Motor neuron (in vitro differentiated cells): ENCODE measurements around the gene USO1. TPM values are rescaled to one million over a fixed set of nuclear protein-coding genes. Genes with fewer than 3 reads are reported as not detected.
"Not testable (repeated sequence)": the region's sequence is repeated elsewhere in the genome, so short reads cannot be mapped to it uniquely, and the experiment has no call there.

ENCODE experiments used
- ATAC-seq, 8 experiments: fragments of 200-7000 bp; cut with Tn5 transposase; replicated peaks in 6 of 8; 2 replicates each; pipeline ENCODE4 v1.8.0; 2021; ENCODE audit warnings: mild to moderate bottlenecking in 8 of 8, moderate library complexity in 8 of 8
- H3K27ac ChIP-seq, 2 donors: fragments of 250-450 bp; sonication (Bioruptor Pico); 2 replicates each; pipeline ENCODE4 v1.9.0; 2021; ENCODE audit warnings: antibody characterized with exemption in 2 of 2, mild to moderate bottlenecking in 2 of 2, moderate library complexity in 1 of 2
- H3K4me1 ChIP-seq, 2 donors: fragments of 250-450 bp; sonication (Bioruptor Pico); replicated peaks in 1 of 2; 2 replicates each; pipeline ENCODE4 v1.6.1; 2021; ENCODE audit warnings: antibody characterized with exemption in 2 of 2, mild to moderate bottlenecking in 2 of 2, moderate library complexity in 1 of 2
- H3K4me3 ChIP-seq, 5 donors: fragments of 250-450 bp; sonication (Bioruptor Pico); 2 replicates each; pipeline ENCODE4 v1.9.0; 2021; ENCODE audit warnings: antibody characterized with exemption in 5 of 5, mild to moderate bottlenecking in 5 of 5, moderate library complexity in 4 of 5
- WGBS, 10 experiments: fragments of 450-650 bp; shearing (Covaris generic); methylation state at CpG; one replicate each; pipeline ENCODE4 v1.0.0; 2022; 5-methylcytosine and 5-hydroxymethylcytosine counted together
- in situ Hi-C, 9 experiments: fragments of 400-800 bp; cut with MboI; loops; one replicate each; pipeline ENCODE4 v1.15.0; 2021; ENCODE audit warnings: low sequenced_read_pairs in 9 of 9, low pct_unique_long_range_greater_than_20kb in 2 of 9; ENCODE audit not compliant: unreplicated experiment in 9 of 9
- total RNA-seq, 8 experiments: library from RNA; unstranded; fragments of 300-600 nt; gene quantifications; 2 replicates each; pipeline versions ENCODE4 v1.2.3 to v1.2.4, GENCODE V29; 2022

Gene USO1
- total RNA-seq, 8 experiments from 2014 or later = 36.7 to 73.9 (median 61.8) TPM

GRCh38 chr4:75790024-75790423 is 65.6 kb downstream of the USO1 start:
- H3K27ac ChIP-seq = no peak overlapping the region
- 43 to 100% (median 89%) methylated on average over 1 of the region's 1 CpG; no CpG with 5 or more reads in 2 of the 10 experiments for WGBS, 10 experiments

GRCh38 chr4:75800972-75801371 is 76.6 kb downstream of the USO1 start:
- no peaks in the 10 kb centered on the region for H3K4me1 ChIP-seq
- no peak overlapping the region for H3K27ac ChIP-seq
- in situ Hi-C loops = no loop called here
- 0 to 100% (median 90%) methylated on average over 1 of the region's 1 CpG; no CpG with 5 or more reads in 1 of the 10 experiments for WGBS, 10 experiments
- ATAC-seq = no peak
- no peak overlapping the region for H3K4me3 ChIP-seq

More at GRCh38 chr4:75790024-75790423, 65.6 kb downstream of the USO1 start:
- ATAC-seq = no peak
- H3K4me3 ChIP-seq = no peak overlapping the region
- in situ Hi-C loops = loop anchor here in 1 of 9 experiments (25.0 kb wide), 1 partner anchor 128 kb away; the partner anchor contains the start of gene G3BP2
- peaks cover 3 to 5% of the 10 kb centered on the region in 2 donors for H3K4me1 ChIP-seq

- ATAC-seq, in situ Hi-C loops, H3K4me3 ChIP-seq, H3K4me1 ChIP-seq, H3K27ac ChIP-seq: not testable (repeated sequence)
- 50 to 100% (median 94%) methylated on average over 1 to 8 of the region's 8 CpGs; no CpG with 5 or more reads in 1 of the 10 experiments for WGBS, 10 experiments
Measured at GRCh38 chr4:75806035-75806434, 81.7 kb downstream of the USO1 start.

GRCh38 chr4:75817901-75818300 is 93.5 kb downstream of the USO1 start:
- Histone ChIP-seq H3K4me3 (no peak overlapping the region), H3K4me1 (no peaks in the 10 kb centered on the region), H3K27ac (no peak overlapping the region)
- no peak for ATAC-seq
- 93 to 100% (median 94%) methylated on average over 1 to 2 of the region's 2 CpGs; no CpG with 5 or more reads in 5 of the 10 experiments for WGBS, 10 experiments
- in situ Hi-C loops = no loop called here

- ATAC-seq = no peak
- Histone ChIP-seq H3K4me1 (no peaks in the 10 kb centered on the region), H3K27ac (no peak overlapping the region), H3K4me3 (no peak overlapping the region)
- in situ Hi-C loops = no loop called here
- 45 to 100% (median 88%) methylated on average over 1 to 4 of the region's 4 CpGs for WGBS, 10 experiments
Measured at GRCh38 chr4:75819121-75819520, 94.7 kb downstream of the USO1 start.

- 16 to 100% (median 66%) methylated on average over 1 to 2 of the region's 2 CpGs; no CpG with 5 or more reads in 1 of the 10 experiments for WGBS, 10 experiments
- H3K27ac ChIP-seq = no peak overlapping the region
- H3K4me3 ChIP-seq = no peak overlapping the region
- ATAC-seq = no peak
- in situ Hi-C loops = no loop called here
- no peaks in the 10 kb centered on the region for H3K4me1 ChIP-seq
Measured at GRCh38 chr4:75820197-75820596, 95.8 kb downstream of the USO1 start.

- Histone ChIP-seq H3K4me3 (no peak overlapping the region), H3K4me1 (no peaks in the 10 kb centered on the region), H3K27ac (no peak overlapping the region)
- in situ Hi-C loops = no loop called here
- no peak for ATAC-seq
- WGBS, 10 experiments = 70 to 100% (median 88%) methylated on average over 1 to 3 of the region's 3 CpGs; no CpG with 5 or more reads in 4 of the 10 experiments
Measured at GRCh38 chr4:75820676-75821075, 96.3 kb downstream of the USO1 start.

- in situ Hi-C loops = no loop called here
- H3K4me1 ChIP-seq = no peaks in the 10 kb centered on the region
- no peak for ATAC-seq
- WGBS, 10 experiments = 40 to 100% (median 87%) methylated on average over 1 to 3 of the region's 3 CpGs; no CpG with 5 or more reads in 3 of the 10 experiments
- H3K27ac ChIP-seq = no peak overlapping the region
- no peak overlapping the region for H3K4me3 ChIP-seq
Measured at GRCh38 chr4:75821216-75821615, 96.8 kb downstream of the USO1 start.

GRCh38 chr4:75821966-75822365 is 97.6 kb downstream of the USO1 start:
- 64 to 100% (median 90%) methylated on average over 1 to 3 of the region's 5 CpGs; no CpG with 5 or more reads in 5 of the 10 experiments for WGBS, 10 experiments
- in situ Hi-C loops = no loop called here
- Histone ChIP-seq H3K4me3 (no peak overlapping the region), H3K27ac (no peak overlapping the region), H3K4me1 (no peaks in the 10 kb centered on the region)
- ATAC-seq = no peak

GRCh38 chr4:75822416-75822815 is 98.0 kb downstream of the USO1 start:
- 90 to 100% (median 98%) methylated on average over 2 to 5 of the region's 5 CpGs; no CpG with 5 or more reads in 6 of the 10 experiments for WGBS, 10 experiments
- no peak for ATAC-seq
- Histone ChIP-seq H3K4me1 (no peaks in the 10 kb centered on the region), H3K27ac (no peak overlapping the region), H3K4me3 (no peak overlapping the region)
- in situ Hi-C loops = no loop called here

- Histone ChIP-seq H3K4me1 (no peaks in the 10 kb centered on the region), H3K4me3 (no peak overlapping the region), H3K27ac (no peak overlapping the region)
- WGBS, 10 experiments = 0 to 77% (median 67%) methylated on average over 1 to 2 of the region's 2 CpGs; no CpG with 5 or more reads in 5 of the 10 experiments
- ATAC-seq = no peak
- in situ Hi-C loops = no loop called here
Measured at GRCh38 chr4:75823812-75824211, 99.4 kb downstream of the USO1 start.

- no peak for ATAC-seq
- in situ Hi-C loops = no loop called here
- 10 to 100% (median 27%) methylated on average over 1 of the region's 1 CpG; no CpG with 5 or more reads in 1 of the 10 experiments for WGBS, 10 experiments
Measured at GRCh38 chr4:75830906-75831305, 106.5 kb downstream of the USO1 start.

GRCh38 chr4:75831856-75832405 is 107.6 kb downstream of the USO1 start:
- Histone ChIP-seq H3K27ac (no peak overlapping the region), H3K4me3 (no peak overlapping the region), H3K4me1 (no peaks in the 10 kb centered on the region)
- no peak for ATAC-seq
- in situ Hi-C loops = no loop called here
- 56 to 100% (median 83%) methylated on average over 1 to 2 of the region's 2 CpGs; no CpG with 5 or more reads in 4 of the 10 experiments for WGBS, 10 experiments

More at GRCh38 chr4:75830906-75831305, 106.5 kb downstream of the USO1 start:
- H3K4me1 ChIP-seq = no peaks in the 10 kb centered on the region
- H3K27ac ChIP-seq = no peak overlapping the region
- no peak overlapping the region for H3K4me3 ChIP-seq
